Heart left ventricle (tissue), 16 donors: ENCODE results near the gene MINDY4. TPM values are rescaled to one million over a fixed set of nuclear protein-coding genes. Genes with fewer than 3 reads are reported as not detected.

Source experiments
- ATAC-seq, 4 donors: fragments of 200-7000 bp; cut with Tn5 transposase; one replicate each; pipeline ENCODE4 v1.9.1; 2020 to 2022; ENCODE audit warnings: moderate library complexity in 4 of 4, mild to moderate bottlenecking in 3 of 4, moderate number of reproducible peaks in 1 of 4
- DNase-seq, 5 donors: peaks; one replicate each; pipeline ENCODE4 v3.0.0-alpha.2; 2020
- H3K27ac ChIP-seq, 12 donors: fragments of 200-600 bp; sonication (generic) in 4 of 12; one replicate each; pipeline versions ENCODE4 v1.5.0 to v1.8.0; 2016 to 2022; ENCODE audit warnings: mild to moderate bottlenecking in 2 of 12
- H3K27me3 ChIP-seq, 9 donors: fragments of 200-600 bp; sonication (generic) in 2 of 9; one replicate each; pipeline versions ENCODE4 v1.5.1 to v1.8.0; 2016 to 2022; ENCODE audit warnings: mild to moderate bottlenecking in 3 of 9
- H3K36me3 ChIP-seq, 9 donors: fragments of 200-600 bp; sonication (generic) in 2 of 9; one replicate each; pipeline versions ENCODE4 v1.5.0 to v1.8.0; 2018 to 2022; ENCODE audit warnings: mild to moderate bottlenecking in 2 of 9
- H3K4me1 ChIP-seq, 12 donors: fragments of 200-600 bp; sonication (generic) in 4 of 12; one replicate each; pipeline versions ENCODE4 v1.5.0 to v1.8.0; 2016 to 2022; ENCODE audit warnings: mild to moderate bottlenecking in 3 of 12
- H3K4me3 ChIP-seq, 12 donors: fragments of 200-600 bp; sonication (generic) in 4 of 12; one replicate each; pipeline versions ENCODE4 v1.5.0 to v1.8.0; 2017 to 2022; ENCODE audit warnings: mild to moderate bottlenecking in 9 of 12, moderate library complexity in 4 of 12
- H3K9me3 ChIP-seq, 12 donors: fragments of 200-600 bp; sonication (generic) in 4 of 12; one replicate each; pipeline versions ENCODE4 v1.5.0 to v1.8.0; 2016 to 2022; ENCODE audit warnings: mild to moderate bottlenecking in 1 of 12
- POLR2A ChIP-seq, 2 donors: fragments of 450-650 bp; IDR thresholded peaks; one replicate each; pipeline ENCODE4 v1.6.1; 2017; ENCODE audit warnings: antibody characterized with exemption in 2 of 2, mild to moderate bottlenecking in 2 of 2, moderate library complexity in 2 of 2
- WGBS, 4 donors: extraction: QIAGEN DNeasy Blood & Tissue Kit in 2 of 4; methylation state at CpG; one replicate each; pipeline versions ENCODE4 v1.1.5 to v1.1.7; 2013 to 2018; 5-methylcytosine and 5-hydroxymethylcytosine counted together
- intact Hi-C, 10 donors: fragments of 100-400 bp; cut with DNase I; formaldehyde crosslinking; loops; one replicate each; pipeline versions ENCODE4 v1.11.1 to v1.14.2; 2022
- polyA plus RNA-seq, 2 donors: library from polyadenylated mRNA; stranded (reverse); fragments of 200-250 nt; gene quantifications; one replicate each; pipeline ENCODE4 v1.2.3, GENCODE V29; 2013
- total RNA-seq, 9 donors: library from RNA; depleted of rRNA in 2 of 9; stranded (reverse); fragments of >200 nt in 2 of 9; fragmentation: NEBNext Ultra II Directional in 3 of 9; extraction: Animal tissue kit (Norgen Biotek cat#: 25700) in 3 of 9; gene quantifications; one replicate each; pipeline versions ENCODE4 v1.1.0 to v1.2.4, GENCODE V29; 2016 to 2023
- TF ChIP-seq, protein P1 (sequence below), 12 donors: fragments of 200-600 bp; sonication (generic) in 4 of 12; IDR thresholded peaks; one replicate each; pipeline versions ENCODE4 v1.5.0 to v1.8.0; 2018 to 2022; ENCODE audit warnings: antibody characterized with exemption in 12 of 12, mild to moderate bottlenecking in 5 of 12
- donor health status: ischemic (EF 13 %, LVEDD 7.1; RV severe dilation, severe dysfunction).
- donor health status: healthy with polysubstance abuse.
- donor health status: DM: no; HTN: yes; CAD: no.
- donor health status: DM: no; HTN: no; CAD: no.
- donor health status: ischemic (EF 25% LVEDD 6.9; RV normal size, moderate dysfunction).
- donor health status: ischemic (EF 25% LVEDD 5.7; RV mildly dilated, moderate dysfunction).
- donor health status: healthy.
- donor health status: DM: yes; HTN: yes; CAD: no.
- donor health status: ischemic (EF 35%, LVEDD 5.7; RV mildly dilated, moderate dysfunction).
- donor health status: nonischemic (EF 11% LVEDD 7.7; RV severe dilation, severe dysfunction).
- donor health status: DM: yes; HTN: yes; CAD: no.
- donor health status: PGD.
- donor health status: ischemic (EF 29% LVEDD 5.4; RV normal size, mild dysfunction).
- donor health status: nonischemic (EF 23%, LVEDD 6.1; RV moderate dilation, normal function).

MINDY4 gene
- total and polyA plus RNA-seq, 11 donors: 1.3 to 6.0 (median 2.9) TPM

- Histone ChIP-seq H3K36me3 (peaks cover 0 to 49% (median 25%) of the 10 kb centered on the region in 9 donors), H3K4me3 (no peak overlapping the region), H3K9me3 (no peaks in the 10 kb centered on the region), H3K27me3 (no peaks in the 10 kb centered on the region), H3K4me1 (peaks cover 0 to 39% (median 12%) of the 10 kb centered on the region in 12 donors), H3K27ac (peak overlapping the region in 9 of 12 donors; percentile 1 to 82 (median 46))
- intact Hi-C loops: loop anchor here in 1 of 10 donors (5.0 kb wide), 1 partner anchor 37 kb away; no protein-coding TSS in a partner anchor
- TF ChIP-seq, protein P1, sequence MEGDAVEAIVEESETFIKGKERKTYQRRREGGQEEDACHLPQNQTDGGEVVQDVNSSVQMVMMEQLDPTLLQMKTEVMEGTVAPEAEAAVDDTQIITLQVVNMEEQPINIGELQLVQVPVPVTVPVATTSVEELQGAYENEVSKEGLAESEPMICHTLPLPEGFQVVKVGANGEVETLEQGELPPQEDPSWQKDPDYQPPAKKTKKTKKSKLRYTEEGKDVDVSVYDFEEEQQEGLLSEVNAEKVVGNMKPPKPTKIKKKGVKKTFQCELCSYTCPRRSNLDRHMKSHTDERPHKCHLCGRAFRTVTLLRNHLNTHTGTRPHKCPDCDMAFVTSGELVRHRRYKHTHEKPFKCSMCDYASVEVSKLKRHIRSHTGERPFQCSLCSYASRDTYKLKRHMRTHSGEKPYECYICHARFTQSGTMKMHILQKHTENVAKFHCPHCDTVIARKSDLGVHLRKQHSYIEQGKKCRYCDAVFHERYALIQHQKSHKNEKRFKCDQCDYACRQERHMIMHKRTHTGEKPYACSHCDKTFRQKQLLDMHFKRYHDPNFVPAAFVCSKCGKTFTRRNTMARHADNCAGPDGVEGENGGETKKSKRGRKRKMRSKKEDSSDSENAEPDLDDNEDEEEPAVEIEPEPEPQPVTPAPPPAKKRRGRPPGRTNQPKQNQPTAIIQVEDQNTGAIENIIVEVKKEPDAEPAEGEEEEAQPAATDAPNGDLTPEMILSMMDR (IDR thresholded peaks at IDR 0.05): no peak
- no peak for TF ChIP-seq POLR2A (IDR thresholded peaks at IDR 0.05)
- no peak for DNase-seq
- ATAC-seq: no peak
- 66 to 91% (median 78%) methylated on average over 5 of the region's 5 CpGs for WGBS, 4 donors
Measured at GRCh38 chr7:30779574-30779973, 8.4 kb downstream of the MINDY4 start.

- DNase-seq: peak; percentile 49 to 80 (median 63)
- no peak overlapping the region for H3K4me3 ChIP-seq
- H3K27me3 ChIP-seq: no peaks in the 10 kb centered on the region
- peaks cover 0 to 39% (median 12%) of the 10 kb centered on the region in 12 donors for H3K4me1 ChIP-seq
- intact Hi-C loops: no loop called here
- ATAC-seq: peak; percentile 85 to 92 (median 88)
- H3K9me3 ChIP-seq: no peaks in the 10 kb centered on the region
- peaks cover 0 to 60% (median 25%) of the 10 kb centered on the region in 9 donors for H3K36me3 ChIP-seq
- 45 to 68% (median 54%) methylated on average over 4 of the region's 4 CpGs for WGBS, 4 donors
- TF ChIP-seq, protein P1 (IDR thresholded peaks at IDR 0.05): no peak
- TF ChIP-seq POLR2A (IDR thresholded peaks at IDR 0.05): no peak
- peak overlapping the region in 4 of 12 donors; percentile 18 to 69 (median 46) for H3K27ac ChIP-seq
Measured at GRCh38 chr7:30780941-30781340, 9.7 kb downstream of the MINDY4 start.

DNA sequence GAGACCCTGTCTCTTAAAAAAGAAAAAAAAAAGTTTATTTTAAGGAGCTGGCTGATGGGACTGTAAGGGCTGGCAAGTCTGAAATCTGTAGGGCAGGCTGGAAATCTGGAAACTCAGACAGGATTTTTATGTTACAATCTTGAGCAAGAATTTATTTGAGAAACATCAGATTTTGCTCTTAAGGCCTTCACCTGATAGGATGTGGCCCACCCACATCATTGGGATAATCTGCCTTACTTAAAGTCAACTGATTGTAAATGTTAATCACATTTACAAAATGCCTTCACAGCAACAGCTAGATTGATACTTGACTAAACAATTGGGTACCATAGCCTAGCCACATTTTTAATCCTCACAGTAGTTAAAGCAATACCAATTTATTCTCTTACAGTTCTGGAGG is 11.5 kb downstream of the MINDY4 start:
- DNase-seq (no peak), ATAC-seq (no peak)
- intact Hi-C loops: no loop called here
- peaks cover 0 to 38% (median 12%) of the 10 kb centered on the region in 12 donors for H3K4me1 ChIP-seq
- no peak overlapping the region for H3K4me3 ChIP-seq
- H3K36me3 ChIP-seq: peaks cover 0 to 76% (median 25%) of the 10 kb centered on the region in 9 donors
- no peak overlapping the region for H3K27ac ChIP-seq
- H3K9me3 ChIP-seq: no peaks in the 10 kb centered on the region
- TF ChIP-seq, protein P1 (IDR thresholded peaks at IDR 0.05): no peak
- no peak for TF ChIP-seq POLR2A (IDR thresholded peaks at IDR 0.05)
- no peaks in the 10 kb centered on the region for H3K27me3 ChIP-seq

DNA sequence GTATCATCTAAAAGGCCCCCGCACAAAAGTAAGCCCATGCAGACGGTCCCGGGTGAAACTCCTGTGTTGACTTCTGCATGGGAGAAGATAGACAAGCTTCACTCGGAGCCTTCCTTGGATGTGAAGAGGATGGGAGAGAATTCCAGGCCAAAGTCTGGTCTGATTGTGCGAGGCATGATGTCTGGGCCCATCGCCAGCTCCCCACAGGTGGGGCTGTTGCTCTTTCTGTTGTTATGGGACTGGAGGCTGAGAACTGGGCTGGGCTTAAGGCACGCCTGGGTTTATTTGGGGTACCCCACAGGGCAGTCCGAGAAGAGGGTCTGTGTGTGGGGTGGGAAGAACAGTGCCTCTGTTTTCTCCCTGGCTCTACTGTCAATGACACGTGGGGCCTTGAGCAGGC is 14.6 kb downstream of the MINDY4 start:
- H3K36me3 ChIP-seq: peaks cover 0 to 76% (median 19%) of the 10 kb centered on the region in 9 donors
- no peaks in the 10 kb centered on the region for H3K9me3 ChIP-seq
- intact Hi-C loops: loop anchor here in 1 of 10 donors (5.0 kb wide), 1 partner anchor 33 kb away; the partner anchor contains the start of gene INMT

More for the DNA sequence above, 14.6 kb downstream of the MINDY4 start:
- Histone ChIP-seq H3K4me3 (no peak overlapping the region), H3K27me3 (no peaks in the 10 kb centered on the region), H3K27ac (no peak overlapping the region), H3K4me1 (peaks cover 0 to 15% (median 4%) of the 10 kb centered on the region in 12 donors)
- TF ChIP-seq, protein P1 (IDR thresholded peaks at IDR 0.05): no peak
- TF ChIP-seq POLR2A (IDR thresholded peaks at IDR 0.05): no peak
- 78 to 83% (median 82%) methylated on average over 8 to 9 of the region's 9 CpGs for WGBS, 4 donors
- no peak for ATAC-seq
- no peak for DNase-seq
